Neural progenitor cell (in vitro differentiated cells): Measurements from ENCODE around the gene PIP4K2A. TPM values are rescaled to one million over a fixed set of nuclear protein-coding genes. Genes with fewer than 3 reads are reported as not detected.

Experiments
- DNase-seq: peaks from one replicate; pipeline ENCODE4 v3.0.0-alpha.2; 2016; ENCODE audit warnings: low spot score
- H2AFZ ChIP-seq: fragments of 200-600 bp; sonication (generic); replicated peaks from 2 replicates; pipeline ENCODE4 v1.6.1; 2016; ENCODE audit warnings: antibody characterized with exemption
- H3F3A ChIP-seq: fragments of 200-600 bp; sonication (generic); 2 replicates; pipeline ENCODE4 v1.6.1; 2016; ENCODE audit warnings: antibody characterized with exemption, low read depth
- H3K27ac ChIP-seq: fragments of 200-600 bp; sonication (generic); 2 replicates; pipeline ENCODE4 v1.5.1; 2016; ENCODE audit warnings: mild to moderate bottlenecking
- H3K27me3 ChIP-seq: fragments of 200-600 bp; sonication (generic); 2 replicates; pipeline ENCODE4 v1.6.1; 2016; ENCODE audit warnings: mild to moderate bottlenecking, moderate library complexity
- H3K36me3 ChIP-seq: fragments of 200-600 bp; sonication (generic); 2 replicates; pipeline ENCODE4 v1.5.1; 2016
- H3K4me1 ChIP-seq: fragments of 200-600 bp; sonication (generic); 2 replicates; pipeline ENCODE4 v1.6.1; 2016; ENCODE audit warnings: mixed run types
- H3K4me2 ChIP-seq: fragments of 200-600 bp; sonication (generic); 2 replicates; pipeline ENCODE4 v1.6.1; 2016
- H3K4me3 ChIP-seq: fragments of 200-600 bp; sonication (generic); 2 replicates; pipeline ENCODE4 v1.5.1; 2016
- H3K79me2 ChIP-seq: fragments of 200-600 bp; sonication (generic); 2 replicates; pipeline ENCODE4 v1.6.1; 2016; ENCODE audit warnings: low read depth
- H3K9ac ChIP-seq: fragments of 200-600 bp; sonication (generic); 2 replicates; pipeline ENCODE4 v1.6.1; 2016
- H3K9me3 ChIP-seq: fragments of 200-600 bp; sonication (generic); 2 replicates; pipeline ENCODE4 v1.5.1; 2016; ENCODE audit warnings: low read depth
- H4K20me1 ChIP-seq: fragments of 200-600 bp; sonication (generic); 2 replicates; pipeline ENCODE4 v1.6.1; 2016; ENCODE audit warnings: low read depth
- H3K27ac Mint-ChIP-seq: 3 replicates; pipeline ENCODE4 v1.8.0; 2021; ENCODE audit warnings: mixed read lengths
- H3K27me3 Mint-ChIP-seq: 2 replicates; pipeline ENCODE4 v1.8.0; 2022; ENCODE audit warnings: low read depth, mild to moderate bottlenecking, inconsistent platforms, moderate library complexity, mixed read lengths; ENCODE audit not compliant: insufficient read depth
- H3K36me3 Mint-ChIP-seq: 3 replicates; pipeline ENCODE4 v1.8.0; 2021; ENCODE audit warnings: mixed read lengths
- H3K4me1 Mint-ChIP-seq: 3 replicates; pipeline ENCODE4 v1.8.0; 2021; ENCODE audit warnings: mixed read lengths
- H3K4me3 Mint-ChIP-seq: 3 replicates; pipeline ENCODE4 v1.8.0; 2021; ENCODE audit warnings: mild to moderate bottlenecking, moderate library complexity, mixed read lengths
- H3K9me3 Mint-ChIP-seq: 3 replicates; pipeline ENCODE4 v1.8.0; 2020; ENCODE audit warnings: mixed read lengths
- EZH2 ChIP-seq: fragments of 200-600 bp; sonication (generic); IDR thresholded peaks from 2 replicates; pipeline ENCODE4 v1.6.1; 2017; ENCODE audit warnings: antibody characterized with exemption, mild to moderate bottlenecking, moderate library complexity
- EZH2phosphoT487 ChIP-seq: fragments of 200-600 bp; sonication (generic); IDR thresholded peaks from 2 replicates; pipeline ENCODE4 v1.6.1; 2017; ENCODE audit warnings: antibody characterized with exemption
- total RNA-seq: library from RNA; depleted of rRNA; stranded (reverse); fragments of >200 nt; gene quantifications from 2 replicates; pipeline ENCODE4 v1.2.3, GENCODE V29; 2015; ENCODE audit warnings: low replicate concordance
- TF ChIP-seq, protein P1 (sequence below): fragments of 200-600 bp; sonication (generic); IDR thresholded peaks from 2 replicates; pipeline ENCODE4 v1.5.1; 2017; ENCODE audit warnings: antibody characterized with exemption, mild to moderate bottlenecking

Gene PIP4K2A
- total RNA-seq, 1 donor from 2014 or later, result 37.6 TPM

DNA sequence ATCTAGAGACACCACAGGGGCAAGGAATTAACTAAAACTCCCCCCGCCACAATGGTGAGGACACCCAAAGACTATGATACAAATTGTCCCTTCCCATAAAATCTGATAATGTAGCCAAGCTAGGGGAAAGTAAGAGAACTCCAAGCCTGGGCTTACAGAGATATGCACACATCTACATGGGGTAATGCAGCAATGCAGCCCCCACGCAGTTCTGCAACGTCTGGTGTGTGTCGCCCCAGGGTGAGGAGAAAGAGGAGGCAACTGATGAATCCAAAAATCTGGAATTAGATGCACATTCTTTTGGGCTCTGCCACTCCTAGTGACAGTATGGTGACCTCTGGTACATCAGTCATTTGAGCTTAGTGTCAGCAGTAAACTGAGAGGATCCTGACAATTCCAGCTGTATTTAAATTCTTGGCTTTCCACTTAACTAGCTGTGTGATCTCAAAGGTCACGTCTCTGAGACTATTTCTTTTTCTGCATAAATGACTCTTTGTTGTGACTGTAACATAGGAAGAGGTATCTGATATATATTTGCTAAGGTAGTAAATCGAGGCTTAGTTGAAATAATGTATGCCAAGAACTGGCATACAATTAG lies 51.5 kb downstream of the PIP4K2A start:
- H3F3A ChIP-seq, result no peaks in the 10 kb centered on the region
- Mint-ChIP-seq H3K9me3 (no peaks in the 10 kb centered on the region), H3K27me3 (no peaks in the 10 kb centered on the region), H3K4me1 (peaks cover 19% of the 10 kb centered on the region), H3K4me3 (no peak overlapping the region), H3K36me3 (no peaks in the 10 kb centered on the region), H3K27ac (no peak overlapping the region)
- H3K4me2 ChIP-seq, result no peak overlapping the region
- peaks cover 8% of the 10 kb centered on the region for H3K4me1 ChIP-seq
- no peak overlapping the region for H3K27ac ChIP-seq
- peaks cover 6% of the 10 kb centered on the region for H4K20me1 ChIP-seq
- no peaks in the 10 kb centered on the region for H3K27me3 ChIP-seq
- TF ChIP-seq, protein P1, sequence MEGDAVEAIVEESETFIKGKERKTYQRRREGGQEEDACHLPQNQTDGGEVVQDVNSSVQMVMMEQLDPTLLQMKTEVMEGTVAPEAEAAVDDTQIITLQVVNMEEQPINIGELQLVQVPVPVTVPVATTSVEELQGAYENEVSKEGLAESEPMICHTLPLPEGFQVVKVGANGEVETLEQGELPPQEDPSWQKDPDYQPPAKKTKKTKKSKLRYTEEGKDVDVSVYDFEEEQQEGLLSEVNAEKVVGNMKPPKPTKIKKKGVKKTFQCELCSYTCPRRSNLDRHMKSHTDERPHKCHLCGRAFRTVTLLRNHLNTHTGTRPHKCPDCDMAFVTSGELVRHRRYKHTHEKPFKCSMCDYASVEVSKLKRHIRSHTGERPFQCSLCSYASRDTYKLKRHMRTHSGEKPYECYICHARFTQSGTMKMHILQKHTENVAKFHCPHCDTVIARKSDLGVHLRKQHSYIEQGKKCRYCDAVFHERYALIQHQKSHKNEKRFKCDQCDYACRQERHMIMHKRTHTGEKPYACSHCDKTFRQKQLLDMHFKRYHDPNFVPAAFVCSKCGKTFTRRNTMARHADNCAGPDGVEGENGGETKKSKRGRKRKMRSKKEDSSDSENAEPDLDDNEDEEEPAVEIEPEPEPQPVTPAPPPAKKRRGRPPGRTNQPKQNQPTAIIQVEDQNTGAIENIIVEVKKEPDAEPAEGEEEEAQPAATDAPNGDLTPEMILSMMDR, result no peak
- no peak for TF ChIP-seq EZH2
- TF ChIP-seq EZH2phosphoT487, result no peak
- H3K36me3 ChIP-seq, result no peaks in the 10 kb centered on the region
- DNase-seq, result no peak
- H2AFZ ChIP-seq, result no peak overlapping the region
- peaks cover 70% of the 10 kb centered on the region for H3K79me2 ChIP-seq
- H3K4me3 ChIP-seq, result no peak overlapping the region
- H3K9me3 ChIP-seq, result no peaks in the 10 kb centered on the region
- H3K9ac ChIP-seq, result no peak overlapping the region

DNA sequence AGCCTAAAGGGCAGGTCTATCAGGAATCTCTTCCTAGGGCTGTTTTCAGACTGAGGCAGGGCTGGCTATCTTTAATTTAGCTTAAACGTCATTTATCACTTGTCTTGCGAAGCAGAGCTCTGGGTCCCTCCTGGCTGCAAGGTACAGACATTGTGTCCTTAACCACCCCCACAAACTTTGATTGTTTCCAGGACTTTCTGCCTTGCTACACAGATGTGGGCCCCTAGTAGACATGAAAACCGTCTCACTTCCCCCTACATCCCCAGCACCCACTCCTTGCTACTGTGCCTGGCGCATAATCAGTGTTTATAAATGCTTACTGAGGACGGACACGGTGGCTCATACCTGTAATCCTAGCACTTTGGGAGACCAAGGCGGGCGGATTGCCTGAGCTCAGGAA lies 54.5 kb downstream of the PIP4K2A start:
- H3K9me3 ChIP-seq, result no peaks in the 10 kb centered on the region
- H3K4me3 Mint-ChIP-seq, result no peak overlapping the region
- H3K79me2 ChIP-seq, result peaks cover 61% of the 10 kb centered on the region
- no peaks in the 10 kb centered on the region for H3K36me3 Mint-ChIP-seq
- H3K27ac Mint-ChIP-seq, result no peak overlapping the region
- H3K4me3 ChIP-seq, result no peak overlapping the region
- TF ChIP-seq EZH2phosphoT487 (no peak), EZH2 (no peak)
- TF ChIP-seq, protein P1, result no peak
- peaks cover 25% of the 10 kb centered on the region for H3K4me1 Mint-ChIP-seq
- H3K4me1 ChIP-seq, result peaks cover 17% of the 10 kb centered on the region
- no peaks in the 10 kb centered on the region for H3K27me3 Mint-ChIP-seq
- no peak for DNase-seq
- H3K27ac ChIP-seq, result no peak overlapping the region
- peaks cover 6% of the 10 kb centered on the region for H4K20me1 ChIP-seq
- no peak overlapping the region for H3K4me2 ChIP-seq
- H3K9ac ChIP-seq, result no peak overlapping the region
- H3F3A ChIP-seq, result no peaks in the 10 kb centered on the region
- no peaks in the 10 kb centered on the region for H3K27me3 ChIP-seq
- no peaks in the 10 kb centered on the region for H3K36me3 ChIP-seq
- H2AFZ ChIP-seq, result no peak overlapping the region
- H3K9me3 Mint-ChIP-seq, result peaks cover 3% of the 10 kb centered on the region

DNA sequence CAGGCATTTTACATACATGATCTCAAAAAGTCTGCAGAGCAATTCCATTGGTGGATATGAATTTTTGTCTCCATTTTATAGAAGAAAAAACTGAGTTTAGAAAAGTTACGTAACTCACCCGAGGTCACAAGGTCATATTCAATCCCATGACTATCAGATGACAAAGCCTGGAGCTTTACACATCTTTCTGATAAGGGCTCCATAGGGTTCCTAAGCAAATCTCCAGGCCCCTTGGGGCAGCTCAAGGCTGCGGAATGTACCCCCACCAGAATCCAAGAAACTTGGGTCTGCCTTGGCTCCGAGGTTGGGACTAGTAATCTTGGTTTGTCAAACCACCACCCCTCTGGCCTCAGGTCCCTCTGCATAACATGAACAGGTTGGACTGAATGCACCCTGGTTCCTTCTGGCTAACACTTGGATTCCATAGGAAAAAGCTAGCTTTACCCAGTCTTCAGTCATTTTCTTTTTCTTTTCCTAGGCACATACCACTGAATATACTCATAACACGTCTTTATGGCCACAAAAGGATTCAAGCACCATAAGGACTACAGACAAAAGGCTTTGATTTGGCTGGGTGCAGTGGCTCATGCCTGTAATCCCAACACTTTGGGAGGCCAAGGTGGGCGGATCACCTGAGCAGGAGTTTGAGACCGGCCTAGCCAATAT lies 55.5 kb downstream of the PIP4K2A start:
- no peak overlapping the region for H3K4me3 ChIP-seq
- no peak overlapping the region for H3K27ac ChIP-seq
- no peaks in the 10 kb centered on the region for H3K27me3 ChIP-seq
- peaks cover 6% of the 10 kb centered on the region for H4K20me1 ChIP-seq
- no peak overlapping the region for H3K27ac Mint-ChIP-seq
- no peak overlapping the region for H2AFZ ChIP-seq
- H3K36me3 ChIP-seq, result no peaks in the 10 kb centered on the region
- H3K4me1 Mint-ChIP-seq, result peaks cover 35% of the 10 kb centered on the region
- peaks cover 62% of the 10 kb centered on the region for H3K79me2 ChIP-seq
- no peaks in the 10 kb centered on the region for H3K36me3 Mint-ChIP-seq
- H3K27me3 Mint-ChIP-seq, result no peaks in the 10 kb centered on the region
- peaks cover 3% of the 10 kb centered on the region for H3K9me3 Mint-ChIP-seq
- no peaks in the 10 kb centered on the region for H3K9me3 ChIP-seq
- no peak for DNase-seq
- H3K4me3 Mint-ChIP-seq, result no peak overlapping the region
- H3K9ac ChIP-seq, result no peak overlapping the region
- peaks cover 27% of the 10 kb centered on the region for H3K4me1 ChIP-seq
- H3K4me2 ChIP-seq, result no peak overlapping the region
- no peaks in the 10 kb centered on the region for H3F3A ChIP-seq
- TF ChIP-seq EZH2phosphoT487 (no peak), EZH2 (no peak)
- TF ChIP-seq, protein P1, result no peak
